HG02870 (cell line): ENCODE measurements around the gene MYOF.
"Not testable (repeated sequence)": the region's sequence is repeated elsewhere in the genome, so short reads cannot be mapped to it uniquely, and the experiment has no call there.

Source experiments
- ATAC-seq: cut with Tn5 transposase; IDR thresholded peaks from one replicate; pipeline ENCODE4 v1.9.1; 2021; ENCODE audit warnings: mild to moderate bottlenecking, moderate library complexity; ENCODE audit not compliant: unreplicated experiment

Gene MYOF

DNA sequence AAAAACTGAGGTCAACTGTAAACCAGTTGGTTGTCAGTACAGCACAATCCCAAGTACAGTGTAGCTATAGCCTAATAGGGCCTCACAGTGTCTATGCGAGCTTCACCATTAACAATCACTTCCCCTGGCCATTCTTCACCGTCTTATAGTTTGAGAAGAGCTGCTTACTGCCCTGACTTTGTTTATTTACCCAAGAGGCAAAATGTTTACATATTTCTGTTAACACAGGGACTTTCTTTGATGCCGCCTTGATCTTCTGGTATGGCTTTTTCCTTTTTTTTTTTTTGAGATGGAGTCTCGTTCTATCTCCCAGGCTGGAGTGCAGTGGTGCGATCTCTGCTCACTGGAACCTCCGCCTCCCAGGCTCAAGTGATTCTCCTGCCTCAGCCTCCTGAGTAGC is 3.3 kb downstream of the MYOF start:
- ATAC-seq: no peak

DNA sequence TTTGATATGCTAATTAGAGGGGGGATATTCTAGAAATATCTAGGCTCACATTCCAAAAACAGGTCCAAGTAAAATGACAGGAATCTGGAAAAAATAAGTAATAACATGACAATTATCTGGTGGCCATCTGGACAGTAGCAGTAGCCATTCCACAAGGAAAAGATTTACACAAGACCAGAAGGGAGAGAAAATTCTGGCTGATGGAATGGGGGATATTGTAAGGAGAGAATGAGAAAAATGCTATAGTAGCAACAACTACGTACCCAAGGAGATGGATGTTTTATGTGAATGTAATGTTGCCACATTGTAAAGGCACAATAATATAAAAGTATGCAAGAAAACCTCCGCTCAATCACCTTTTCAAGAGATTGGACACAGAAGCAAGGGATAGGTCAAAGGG is 5.4 kb downstream of the MYOF start:
- no peak for ATAC-seq

DNA sequence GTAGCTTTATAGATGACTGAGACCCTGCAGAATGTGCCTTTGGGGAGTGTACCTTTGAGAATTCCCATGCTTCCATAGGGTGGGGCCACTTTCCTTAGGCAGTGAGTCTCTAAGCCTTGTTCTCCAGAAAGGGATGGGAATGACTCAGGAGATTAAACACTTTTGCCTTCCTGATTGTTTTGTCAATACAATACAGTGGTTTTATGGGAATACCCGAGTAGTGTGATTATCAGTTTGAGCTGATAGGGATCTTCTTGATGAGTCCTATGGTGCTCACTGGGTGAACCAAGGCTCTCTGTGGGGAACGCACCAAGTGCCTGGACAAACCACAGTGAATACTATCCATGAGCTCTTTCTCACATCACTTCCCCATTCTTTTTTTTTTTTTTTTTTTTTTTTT is 6.3 kb downstream of the MYOF start:
- ATAC-seq: no peak

DNA sequence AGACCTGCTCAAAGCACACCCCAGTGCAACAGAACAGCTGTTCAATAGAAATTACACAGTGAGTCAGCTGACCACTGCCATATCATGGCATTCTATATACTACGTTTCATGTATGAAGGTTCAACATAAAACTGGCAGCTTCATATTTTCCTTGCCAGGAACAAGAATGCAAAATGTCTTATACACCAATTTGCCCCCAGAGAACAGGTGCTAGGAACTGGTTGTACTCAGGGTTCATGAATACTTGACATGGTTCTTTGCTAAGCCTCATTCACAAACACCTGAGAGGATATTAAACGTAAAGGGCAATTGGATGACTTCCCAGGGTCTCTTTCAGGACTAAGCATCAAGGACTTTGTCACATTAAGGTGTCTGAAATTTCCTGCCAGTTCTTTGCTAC is 6.9 kb downstream of the MYOF start:
- no peak for ATAC-seq

DNA sequence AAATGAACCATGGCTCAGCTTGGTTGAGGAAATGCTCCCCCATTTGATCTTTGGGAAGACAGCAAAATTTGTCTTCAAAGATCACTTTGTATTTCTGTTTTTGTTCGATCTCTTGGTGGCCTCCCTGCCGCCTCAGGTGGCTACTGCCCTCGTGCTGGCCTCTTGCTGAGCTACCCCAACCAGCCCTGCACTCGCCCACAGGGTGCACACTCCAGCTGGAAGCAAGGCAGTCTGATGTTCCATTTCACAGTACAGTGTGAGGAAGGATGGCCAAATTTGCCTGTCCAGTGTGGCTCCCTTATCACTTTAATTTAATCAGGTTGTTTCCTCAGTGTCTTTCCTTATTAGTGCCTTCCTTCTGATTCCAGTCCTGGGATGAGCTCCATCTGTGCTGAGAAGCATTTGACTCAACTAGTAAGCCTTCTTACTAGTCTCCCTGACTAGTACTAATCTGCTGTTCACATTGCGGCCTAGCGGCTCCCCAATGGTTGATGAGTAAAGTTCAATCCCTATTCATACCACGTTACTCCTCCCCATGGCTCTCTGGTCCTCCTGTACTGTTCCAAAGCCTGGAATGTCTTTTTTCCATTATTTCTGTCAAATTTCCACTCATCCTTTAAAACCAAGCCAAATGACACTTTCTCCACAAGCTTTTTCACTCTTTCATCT is 8.2 kb downstream of the MYOF start:
- ATAC-seq: no peak

DNA sequence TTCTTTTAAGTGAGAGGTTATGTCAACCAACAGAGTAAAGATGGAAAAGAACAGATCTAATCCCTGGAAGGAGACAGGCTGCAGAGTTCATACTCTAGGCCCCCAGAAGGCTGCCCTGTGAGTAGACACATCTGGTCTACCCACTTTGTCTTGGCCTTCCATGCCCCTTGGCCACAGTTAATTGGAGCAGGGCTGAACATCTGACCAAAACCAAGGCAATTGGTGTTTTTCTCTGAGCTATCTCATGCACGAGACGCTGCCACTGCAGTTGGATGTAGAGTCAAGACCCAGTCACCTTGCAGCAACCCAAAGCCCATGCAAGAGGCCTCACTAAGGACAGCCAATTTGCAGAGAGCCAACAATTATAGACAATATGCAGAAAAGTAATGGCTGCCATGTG is 9.0 kb downstream of the MYOF start:
- ATAC-seq: no peak

DNA sequence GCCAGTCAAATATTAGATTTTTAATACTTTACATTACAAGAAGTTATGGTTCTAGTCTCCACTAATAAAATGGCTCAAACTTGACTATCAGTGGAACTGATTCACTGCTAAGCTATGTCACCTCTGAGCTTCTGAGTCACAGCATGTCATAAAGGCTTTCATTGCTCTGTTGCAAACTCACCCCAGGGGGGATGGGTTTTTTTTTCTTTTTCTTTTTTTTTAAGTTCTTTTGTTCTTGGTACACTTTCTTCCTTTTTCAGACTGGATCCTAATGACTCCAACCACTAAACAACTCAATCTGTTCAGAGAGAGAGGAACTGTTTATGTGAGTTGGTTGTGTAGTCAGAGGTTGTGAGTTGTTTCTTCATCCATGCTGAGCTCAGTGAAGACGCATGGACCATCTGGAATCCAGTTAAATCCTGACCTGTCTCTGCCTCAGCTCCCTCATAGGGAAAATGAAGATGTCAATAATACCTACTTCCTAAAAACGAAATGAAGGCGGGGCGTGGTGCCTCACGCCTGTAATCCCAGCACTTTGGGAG is 11.0 kb downstream of the MYOF start:
- no peak for ATAC-seq

DNA sequence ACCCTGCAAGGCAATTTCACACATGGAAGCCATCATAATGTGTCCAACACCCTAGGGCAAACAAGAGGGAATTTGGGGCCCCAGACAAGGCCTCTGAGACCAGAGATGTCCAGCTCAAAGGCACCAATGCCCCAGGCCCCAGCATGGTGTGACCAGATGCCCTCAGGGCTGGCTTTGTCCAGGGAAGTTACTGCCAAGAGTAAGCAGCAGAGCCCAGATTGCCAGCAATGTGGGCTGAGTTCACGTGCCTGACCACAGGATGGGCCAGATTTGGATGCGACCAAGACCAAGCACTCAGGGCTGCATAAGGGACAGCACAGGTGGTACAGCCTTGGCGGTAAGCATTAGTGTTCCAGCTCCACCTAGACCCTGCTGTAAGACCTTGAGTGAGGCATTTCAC is 12.7 kb downstream of the MYOF start:
- ATAC-seq: no peak

DNA sequence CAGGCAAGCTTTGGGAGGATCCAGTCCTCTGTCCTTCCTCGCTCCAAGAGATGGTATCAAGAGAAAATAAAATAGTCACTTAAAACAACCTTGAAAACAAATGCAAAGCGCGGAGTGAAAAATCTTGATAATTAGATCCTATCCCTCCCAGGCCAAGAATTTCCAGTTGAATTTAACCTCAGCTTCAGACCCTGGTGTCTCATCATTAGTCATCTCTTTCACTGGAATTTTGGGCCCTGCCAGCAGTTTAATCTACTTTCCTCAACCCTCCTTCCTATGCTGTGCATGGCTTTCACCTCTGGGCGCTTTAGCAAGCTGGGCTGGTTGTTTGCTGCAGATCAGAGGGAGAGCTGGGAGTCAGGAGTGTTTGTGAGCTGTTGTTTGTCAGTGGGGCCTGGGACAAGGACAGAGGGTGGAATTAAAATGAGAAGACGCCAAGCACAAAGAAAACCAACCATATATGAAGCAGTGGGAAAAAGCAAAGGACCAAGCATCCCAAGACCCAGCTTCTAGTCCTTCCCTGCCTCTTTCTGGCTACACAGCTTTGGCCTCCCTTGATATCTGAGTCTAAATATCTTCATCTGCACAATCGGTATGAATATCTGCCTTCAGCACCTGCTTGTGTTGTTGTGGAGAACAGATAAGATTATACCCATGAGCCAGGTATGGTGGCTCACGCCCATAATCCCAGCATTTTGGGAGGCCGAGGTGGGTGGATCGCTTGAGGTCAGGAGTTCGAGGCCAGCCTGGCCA is 13.5 kb downstream of the MYOF start:
- ATAC-seq: no peak

DNA sequence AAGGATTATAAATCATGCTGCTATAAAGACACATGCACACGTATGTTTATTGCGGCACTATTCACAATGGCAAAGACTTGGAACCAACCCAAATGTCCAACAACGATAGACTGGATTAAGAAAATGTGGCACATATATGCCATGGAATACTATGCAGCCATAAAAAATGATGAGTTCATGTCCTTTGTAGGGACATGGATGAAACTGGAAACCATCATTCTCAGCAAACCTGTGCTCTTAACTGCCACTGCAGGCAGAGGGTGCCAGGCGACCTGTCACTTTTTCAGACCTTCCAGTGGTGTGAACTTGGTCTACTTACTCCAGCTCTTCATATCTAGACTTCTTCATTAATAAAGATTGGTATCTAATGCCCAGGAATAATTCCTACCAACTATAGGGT is 14.5 kb downstream of the MYOF start:
- ATAC-seq: not testable (repeated sequence)

DNA sequence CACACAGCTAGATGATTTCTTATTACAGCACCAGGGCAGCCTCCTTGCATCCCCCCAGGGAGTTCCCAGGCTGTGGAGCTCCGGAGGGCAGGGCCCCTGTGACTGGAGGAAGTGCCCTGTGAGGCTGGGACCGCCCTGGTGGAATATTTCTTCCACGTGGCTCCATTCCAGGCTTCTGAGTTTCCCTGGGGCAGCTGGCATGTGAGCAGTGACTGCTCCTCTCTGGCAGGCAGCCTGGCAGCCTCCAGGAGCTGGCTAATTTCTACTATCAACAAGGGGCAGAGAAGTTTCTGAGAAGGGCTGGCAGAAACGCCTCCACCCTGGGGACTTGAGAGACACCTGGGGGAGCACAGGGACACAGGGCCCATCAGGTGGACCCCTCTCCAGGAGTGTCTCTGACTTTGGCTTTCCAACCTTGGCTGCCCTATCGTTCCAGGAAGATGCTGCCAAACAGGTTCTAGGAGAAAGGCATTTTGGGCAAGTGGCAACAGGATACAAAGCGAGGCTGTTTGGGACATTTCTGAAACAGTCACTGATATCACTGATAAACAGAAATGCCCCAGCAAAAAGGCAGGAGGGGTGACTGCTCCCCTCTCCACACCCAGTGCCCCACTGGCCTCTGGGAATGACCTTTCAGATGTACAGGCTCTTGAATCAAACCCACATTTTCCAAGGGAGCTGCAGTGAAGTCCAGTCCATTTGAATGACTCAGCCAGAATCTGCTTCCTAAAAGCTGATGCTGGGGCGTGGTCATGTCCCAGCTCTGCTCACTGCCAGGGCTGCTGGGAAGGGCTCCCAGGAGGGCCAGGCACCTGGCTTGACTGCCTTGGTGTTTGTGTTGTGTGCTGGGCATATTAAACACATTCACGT is 16.1 kb downstream of the MYOF start:
- no peak for ATAC-seq

DNA sequence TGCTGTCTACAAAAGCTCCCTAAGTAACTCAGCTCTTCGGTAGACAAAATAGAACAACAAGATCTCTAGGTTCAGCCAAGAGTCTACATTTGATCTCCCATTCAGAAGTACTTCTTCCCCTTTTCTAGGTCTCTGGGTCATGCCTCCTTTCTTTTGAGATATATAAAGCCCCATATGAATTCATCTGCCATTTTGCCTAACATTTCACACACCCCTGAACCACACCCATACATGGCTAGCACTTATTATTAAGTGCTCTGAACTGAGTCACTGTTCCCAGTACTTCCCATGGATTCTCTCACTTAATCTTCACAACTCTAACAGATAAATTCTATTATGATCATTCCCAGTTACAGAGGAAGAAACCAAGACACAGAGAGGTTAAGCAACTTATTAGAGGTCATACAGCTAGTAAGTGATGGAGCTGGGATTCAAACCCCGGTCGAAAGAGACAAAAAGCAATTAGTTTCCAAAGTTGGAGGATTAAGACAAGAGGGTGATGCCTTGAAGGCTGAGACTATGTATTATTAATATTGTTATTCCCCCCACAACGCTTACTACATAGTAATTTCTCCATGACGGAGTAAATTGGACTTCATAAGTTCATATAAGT is 17.3 kb downstream of the MYOF start:
- no peak for ATAC-seq

DNA sequence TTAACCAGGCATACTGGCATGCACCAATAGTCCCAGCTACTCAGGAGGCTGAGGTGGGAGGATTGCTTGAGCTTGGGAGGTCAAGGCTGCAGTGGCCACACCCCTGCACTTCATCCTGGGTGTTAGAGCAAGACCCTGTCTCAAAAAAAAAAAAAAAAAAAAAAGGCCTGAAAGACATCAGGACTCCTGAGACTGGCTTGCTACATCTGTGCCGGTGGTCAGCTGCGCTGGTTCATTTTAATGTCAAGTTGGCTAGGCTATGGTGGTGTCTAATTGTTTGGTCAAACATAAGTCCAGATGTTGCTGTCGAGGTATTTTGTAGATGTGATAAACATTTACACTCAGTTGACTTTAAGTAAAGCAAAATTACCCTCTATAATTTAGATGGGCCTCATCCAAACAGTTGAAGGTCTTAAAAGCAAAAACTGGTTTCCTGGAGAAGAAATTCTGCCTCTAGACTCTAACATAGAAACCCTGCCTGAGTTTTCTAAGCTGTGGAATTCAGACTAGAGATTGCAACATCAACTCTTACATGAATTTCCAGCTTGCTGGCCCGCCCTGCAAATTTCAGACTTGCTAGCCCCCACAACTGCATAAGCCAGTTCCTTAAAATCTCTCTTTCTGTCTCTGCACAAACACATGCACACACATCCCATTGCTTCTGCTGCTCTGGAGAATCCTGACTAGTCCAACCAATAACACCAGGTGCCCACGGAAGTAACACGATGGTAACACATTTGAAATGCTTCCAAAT is 18.2 kb downstream of the MYOF start:
- ATAC-seq: no peak

DNA sequence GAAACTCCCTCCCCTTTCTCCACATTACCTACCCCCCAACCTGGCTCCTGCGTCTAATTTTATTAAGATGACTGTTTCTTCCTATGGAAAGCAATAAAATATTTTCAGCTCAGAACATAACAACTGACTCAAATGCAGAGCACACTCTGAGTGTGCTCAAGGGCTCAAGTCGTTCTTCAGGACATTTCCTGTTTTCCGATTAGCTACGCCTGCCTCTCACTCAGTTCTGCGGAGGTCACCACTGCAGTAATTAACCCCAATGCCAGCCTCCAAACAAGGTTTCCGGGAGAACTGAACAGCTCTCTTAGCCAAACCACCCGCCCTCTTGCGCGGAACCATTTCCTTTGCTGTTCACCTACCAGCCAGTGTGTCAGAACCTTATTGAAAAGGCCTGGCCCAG is 19.3 kb downstream of the MYOF start:
- no peak for ATAC-seq

DNA sequence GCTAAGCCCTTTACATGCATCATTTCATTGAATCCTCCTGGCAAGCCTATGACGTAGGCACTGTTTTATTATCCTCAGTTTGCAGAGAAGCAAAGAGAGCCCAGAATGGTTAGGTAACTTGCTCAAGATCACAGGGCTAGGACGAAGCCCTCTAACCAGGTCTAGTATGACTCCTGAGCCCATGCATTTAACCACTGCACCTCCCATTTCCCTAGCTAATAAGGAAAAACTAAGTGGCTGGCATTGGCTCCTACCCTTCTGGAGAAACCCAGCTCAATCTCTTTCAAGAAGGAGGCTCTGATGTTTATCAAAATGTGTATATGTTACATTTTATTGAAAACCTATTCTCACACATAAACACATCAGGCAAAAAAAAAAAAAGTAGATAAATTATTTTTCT is 19.8 kb downstream of the MYOF start:
- no peak for ATAC-seq

DNA sequence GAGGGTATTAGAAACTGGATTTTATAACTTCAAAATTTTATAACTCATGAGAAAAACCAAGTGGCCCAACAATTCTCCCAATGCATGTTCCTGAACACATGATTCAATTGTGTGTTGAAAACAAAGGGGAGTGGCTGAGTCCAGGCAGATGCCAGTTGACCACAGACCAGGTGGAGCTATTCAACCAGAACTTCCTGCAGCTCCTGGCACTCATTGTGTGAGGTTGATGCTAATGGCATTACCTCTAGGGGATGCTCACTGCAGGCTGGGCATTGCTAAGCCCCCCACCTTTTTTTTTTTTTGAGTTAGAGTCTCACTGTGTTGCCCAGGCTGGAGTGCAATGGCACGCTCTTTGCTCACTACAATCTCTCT is 20.3 kb downstream of the MYOF start:
- ATAC-seq: no peak

DNA sequence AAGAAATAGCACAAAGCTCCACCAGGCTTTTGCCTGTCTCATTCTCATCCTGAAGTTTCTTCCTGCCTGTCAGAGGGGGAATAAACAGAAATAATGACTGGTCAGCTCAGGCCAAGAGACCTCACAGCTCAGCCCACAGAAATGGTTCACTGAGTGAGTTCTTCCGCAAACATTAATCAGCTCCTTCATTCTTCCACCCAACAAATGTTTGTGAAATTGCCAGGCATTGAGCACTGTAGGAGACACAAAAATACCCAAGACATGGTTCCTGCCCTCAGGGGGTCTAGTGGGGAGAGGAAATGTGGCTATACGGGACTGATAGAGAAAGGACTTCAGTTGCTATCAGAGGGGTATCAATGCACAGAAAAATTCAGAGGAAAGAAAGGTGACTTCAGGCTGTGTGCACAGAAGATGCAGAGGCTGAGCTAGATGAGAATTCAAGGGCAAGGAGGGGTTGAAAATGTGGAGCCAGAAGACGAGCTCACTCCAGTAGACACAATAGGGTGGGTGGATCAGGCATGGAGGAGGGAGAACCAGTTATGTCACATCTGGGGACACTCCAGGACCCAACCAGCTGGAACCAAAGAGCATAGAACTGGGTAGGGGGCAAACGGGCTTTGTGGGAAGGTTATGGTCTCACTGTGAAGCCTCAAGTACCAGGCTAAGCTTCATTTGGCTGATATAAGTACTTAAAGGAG is 20.9 kb downstream of the MYOF start:
- no peak for ATAC-seq

DNA sequence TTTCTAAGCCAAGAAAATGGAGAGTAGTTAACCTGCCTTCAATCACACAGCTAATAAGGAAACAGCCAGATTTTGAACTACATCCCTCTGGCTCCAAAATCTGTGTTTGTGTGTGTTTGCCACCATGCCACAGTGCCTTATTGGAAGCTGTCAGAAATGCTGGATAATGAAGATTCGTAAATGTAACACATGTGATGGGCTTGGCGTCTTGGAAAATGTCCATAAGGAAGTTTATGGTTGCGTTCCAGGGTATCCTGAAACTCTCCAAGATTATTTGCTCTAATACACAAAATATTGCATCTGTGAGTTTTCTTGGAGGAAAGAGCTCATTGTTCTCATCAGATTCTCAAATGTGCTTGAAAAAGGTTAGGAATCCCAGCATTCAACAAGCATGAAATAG is 22.7 kb downstream of the MYOF start:
- ATAC-seq: no peak

DNA sequence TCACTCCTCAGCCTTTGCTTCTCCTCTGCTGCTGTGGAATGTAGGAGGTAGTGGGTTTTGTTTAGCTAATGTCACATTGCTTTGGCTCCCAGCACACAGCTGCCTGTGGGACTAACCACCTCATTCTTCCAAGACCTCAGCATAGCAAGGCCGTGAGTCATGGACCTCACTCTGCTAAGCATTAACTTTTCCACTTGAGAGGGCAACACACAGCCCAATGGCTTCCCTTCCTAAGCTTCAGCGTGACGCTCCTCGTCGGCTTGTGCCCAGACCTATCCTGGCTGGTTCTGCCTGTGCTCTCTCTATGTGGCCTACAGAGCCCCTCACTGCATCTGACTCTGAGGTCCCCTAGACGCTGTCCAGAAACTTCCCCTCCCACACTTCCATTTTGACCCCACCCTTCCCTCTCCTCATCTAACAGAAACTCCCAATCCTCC is 23.3 kb downstream of the MYOF start:
- ATAC-seq: no peak

DNA sequence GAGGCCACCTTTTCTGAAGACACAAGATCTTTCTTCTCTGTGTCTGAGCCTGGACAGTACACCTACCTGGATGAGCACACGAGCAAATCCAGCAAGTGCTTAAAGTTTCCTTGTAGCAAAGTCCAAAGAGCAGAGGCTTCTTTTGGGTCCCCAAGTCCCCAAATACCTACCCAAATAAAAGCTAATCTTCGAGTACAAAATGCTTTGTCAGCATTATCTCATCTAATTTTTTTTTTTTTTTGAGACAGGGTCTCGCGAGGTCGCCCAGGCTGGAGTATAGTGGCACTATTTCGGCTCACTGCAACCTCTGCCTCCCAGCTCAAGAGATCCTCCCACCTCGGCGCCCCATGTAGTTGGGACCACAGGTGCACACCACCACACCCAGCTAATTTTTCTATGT is 24.6 kb downstream of the MYOF start:
- ATAC-seq: no peak
